HCT116 (cell line): ENCODE data around the gene SDSL. TPM values are rescaled to one million over a fixed set of nuclear protein-coding genes. Genes with fewer than 3 reads are reported as not detected.
A peak's percentile ranks its signal among the peaks of the same experiment; 100 is the strongest.

Experiments
- ATAC-seq: fragments of 200-7000 bp; cut with Tn5 transposase; 2 replicates; pipeline ENCODE4 v1.9.1; 2020; ENCODE audit warnings: mild to moderate bottlenecking, moderate library complexity
- BruUV-seq: library from RNA; stranded (reverse); fragments of 400-500 nt; replicated peaks from 2 replicates; lab custom pipeline; 2021; lab: Mats Ljungman, UMichigan
- CTCF ChIA-PET: fragments of 300-600 bp; sonication (Branson Sonifier 250); formaldehyde crosslinking; loops from one replicate; lab custom pipeline; 2021; ENCODE audit warnings: antibody characterized with exemption; lab: Charles Lee
- POLR2A ChIA-PET: fragments of 300-600, 350-600 bp; sonication (Branson Sonifier 250); formaldehyde crosslinking; loops from one replicate; lab custom pipeline; 2021; ENCODE audit warnings: antibody characterized with exemption; lab: Charles Lee
- RAD21 ChIA-PET, 2 experiments: fragments of 300-600 bp; sonication (Branson Sonifier 250); formaldehyde crosslinking; loops; one replicate each; lab custom pipeline; 2023; ENCODE audit warnings: low total read pairs in 2 of 2; ENCODE audit not compliant: uncharacterized antibody in 2 of 2, unreplicated experiment in 2 of 2, low non-redundant PET in 1 of 2; lab: Charles Lee
- DNase-seq: peaks from one replicate; pipeline ENCODE4 v3.0.0-alpha.2; 2010; ENCODE audit warnings: low read depth, low spot score
- H2AFZ ChIP-seq: fragments of 200-600 bp; shearing (Covaris generic), sonication (generic); 2 replicates; pipeline ENCODE4 v1.6.1; 2017; ENCODE audit warnings: low read depth, mixed run types, mixed read lengths, antibody characterized with exemption, low read length; ENCODE audit not compliant: poor library complexity, severe bottlenecking
- H3K27ac ChIP-seq: 2 replicates; pipeline ENCODE4 v1.5.1; 2012; ENCODE audit warnings: low read depth, low read length
- H3K27me3 ChIP-seq: fragments of 200-600 bp; sonication (generic); 2 replicates; pipeline ENCODE4 v1.6.1; 2016; ENCODE audit warnings: mixed run types, low read length, mixed read lengths; ENCODE audit not compliant: insufficient read depth
- H3K36me3 ChIP-seq, 2 experiments: fragments of 200-500 bp in 1 of 2; fragments of 200-600 bp in 1 of 2; sonication (Bioruptor generic) in 1 of 2; sonication (generic) in 1 of 2; 2 replicates each; pipeline versions ENCODE4 v1.5.1 to v1.6.1; 2014 to 2016; ENCODE audit warnings: low read length in 2 of 2, inconsistent platforms in 1 of 2, mixed read lengths in 1 of 2, mixed run types in 1 of 2; ENCODE audit not compliant: insufficient read depth in 2 of 2, control insufficient read depth in 1 of 2
- H3K4me1 ChIP-seq, 2 experiments: fragments of 200-600 bp in 1 of 2; sonication (generic) in 1 of 2; 2 replicates each; pipeline versions ENCODE4 v1.5.1 to v1.6.1; 2012 to 2017; ENCODE audit warnings: low read length in 2 of 2, inconsistent platforms in 1 of 2, mild to moderate bottlenecking in 1 of 2, mixed read lengths in 1 of 2, mixed run types in 1 of 2, moderate library complexity in 1 of 2; ENCODE audit not compliant: insufficient read depth in 2 of 2, control insufficient read depth in 1 of 2
- H3K4me2 ChIP-seq: fragments of 200-600 bp; sonication (generic); 2 replicates; pipeline ENCODE4 v1.6.1; 2017; ENCODE audit warnings: mixed run types, low read length, mixed read lengths
- H3K4me3 ChIP-seq, 2 experiments: fragments of 200-600 bp in 1 of 2; sonication (generic) in 1 of 2; replicated peaks in 1 of 2; 2 replicates each; pipeline ENCODE4 v1.5.1; 2011 to 2016; ENCODE audit warnings: low read length in 2 of 2, control low read depth in 1 of 2, low read depth in 1 of 2, mild to moderate bottlenecking in 1 of 2, mixed read lengths in 1 of 2, mixed run types in 1 of 2
- H3K79me2 ChIP-seq: fragments of 200-600 bp; sonication (generic); 2 replicates; pipeline ENCODE4 v1.6.1; 2017; ENCODE audit warnings: mild to moderate bottlenecking, mixed run types, low read length, moderate library complexity, mixed read lengths; ENCODE audit not compliant: insufficient read depth
- H3K9ac ChIP-seq: fragments of 200-600 bp; sonication (generic); 2 replicates; pipeline ENCODE4 v1.6.1; 2016; ENCODE audit warnings: low read length, mixed read lengths
- H3K9me2 ChIP-seq: fragments of 200-600 bp; sonication (generic), shearing (Covaris generic); 2 replicates; pipeline ENCODE4 v1.6.1; 2017; ENCODE audit warnings: mixed run types, mild to moderate bottlenecking, moderate library complexity; ENCODE audit not compliant: insufficient read depth
- H3K9me3 ChIP-seq, 2 experiments: fragments of 200-500 bp in 1 of 2; fragments of 200-600 bp in 1 of 2; sonication (Bioruptor generic) in 1 of 2; sonication (generic) in 1 of 2; 2 replicates each; pipeline ENCODE4 v1.6.1; 2014 to 2017; ENCODE audit warnings: low read length in 2 of 2, mixed read lengths in 2 of 2, inconsistent platforms in 1 of 2, low read depth in 1 of 2, mild to moderate bottlenecking in 1 of 2, mixed run types in 1 of 2, moderate library complexity in 1 of 2; ENCODE audit not compliant: control insufficient read depth in 1 of 2, insufficient read depth in 1 of 2
- H4K20me1 ChIP-seq: fragments of 200-600 bp; sonication (generic), shearing (Covaris generic); 2 replicates; pipeline ENCODE4 v1.6.1; 2017; ENCODE audit warnings: mixed run types, mild to moderate bottlenecking, moderate library complexity; ENCODE audit not compliant: insufficient read depth
- CEBPB ChIP-seq: IDR thresholded peaks from 2 replicates; pipeline ENCODE4 v1.6.1; 2012; ENCODE audit warnings: low read depth
- EGR1 ChIP-seq: IDR thresholded peaks from 2 replicates; pipeline ENCODE4 v1.6.1; 2012; ENCODE audit warnings: low read depth
- EZH2 ChIP-seq: fragments of 200-600 bp; sonication (generic); IDR thresholded peaks from 2 replicates; pipeline ENCODE4 v1.6.1; 2017; ENCODE audit warnings: antibody characterized with exemption, mixed run types
- POLR2A ChIP-seq: IDR thresholded peaks from 2 replicates; pipeline ENCODE4 v1.7.0; 2011; ENCODE audit warnings: borderline replicate concordance; ENCODE audit not compliant: insufficient read depth, insufficient read length; ENCODE audit errors: extremely low read depth
- SIN3A ChIP-seq: IDR thresholded peaks from 2 replicates; pipeline ENCODE4 v1.6.1; 2012; ENCODE audit warnings: low read depth
- ZFX ChIP-seq: fragments of 450-650 bp; IDR thresholded peaks from 2 replicates; pipeline ENCODE4 v1.6.1; 2017
- ZNF274 ChIP-seq: fragments of 200-500 bp; sonication (Bioruptor generic); IDR thresholded peaks from 2 replicates; pipeline ENCODE4 v1.6.1; 2014; ENCODE audit warnings: mild to moderate bottlenecking, low read depth, low read length, inconsistent platforms
- intact Hi-C: fragments of 100-400 bp; cut with micrococcal nuclease; formaldehyde crosslinking; loops from 2 replicates; pipeline ENCODE4 v1.10.0; 2022
- total RNA-seq: library from RNA; stranded (reverse); gene quantifications from one replicate; pipeline ENCODE4 v1.2.1, GENCODE V29; 2021; ENCODE audit not compliant: unreplicated experiment
- TF ChIP-seq, protein P1 (sequence below): IDR thresholded peaks from 2 replicates; pipeline ENCODE4 v1.6.1; 2012
- TF ChIP-seq, protein P2 (sequence below): IDR thresholded peaks from 2 replicates; pipeline ENCODE4 v1.6.1; 2012
- TF ChIP-seq, protein P3 (sequence below), 3 experiments: fragments of 200-600 bp in 1 of 3; sonication (generic) in 1 of 3; IDR thresholded peaks in 2 of 3; conservative IDR thresholded peaks in 1 of 3; 2 replicates each; pipeline ENCODE4 v1.5.1; 2012 to 2017; ENCODE audit warnings: low read depth in 2 of 3, low read length in 2 of 3, antibody characterized with exemption in 1 of 3, borderline replicate concordance in 1 of 3, control low read depth in 1 of 3, mild to moderate bottlenecking in 1 of 3, mixed read lengths in 1 of 3, mixed run types in 1 of 3, moderate library complexity in 1 of 3; ENCODE audit not compliant: insufficient read depth in 1 of 3
- TF ChIP-seq, protein P4 (sequence below): IDR thresholded peaks from 2 replicates; pipeline ENCODE4 v1.6.1; 2011; ENCODE audit warnings: mild to moderate bottlenecking, low read length, moderate library complexity; ENCODE audit not compliant: insufficient replicate concordance; ENCODE audit errors: extremely low read depth
- TF ChIP-seq, protein P5 (sequence below): IDR thresholded peaks from 2 replicates; pipeline ENCODE4 v1.6.1; 2012; ENCODE audit warnings: low read depth

SDSL gene
- total RNA-seq, 1 experiment from 2014 or later = 19.1 TPM

DNA sequence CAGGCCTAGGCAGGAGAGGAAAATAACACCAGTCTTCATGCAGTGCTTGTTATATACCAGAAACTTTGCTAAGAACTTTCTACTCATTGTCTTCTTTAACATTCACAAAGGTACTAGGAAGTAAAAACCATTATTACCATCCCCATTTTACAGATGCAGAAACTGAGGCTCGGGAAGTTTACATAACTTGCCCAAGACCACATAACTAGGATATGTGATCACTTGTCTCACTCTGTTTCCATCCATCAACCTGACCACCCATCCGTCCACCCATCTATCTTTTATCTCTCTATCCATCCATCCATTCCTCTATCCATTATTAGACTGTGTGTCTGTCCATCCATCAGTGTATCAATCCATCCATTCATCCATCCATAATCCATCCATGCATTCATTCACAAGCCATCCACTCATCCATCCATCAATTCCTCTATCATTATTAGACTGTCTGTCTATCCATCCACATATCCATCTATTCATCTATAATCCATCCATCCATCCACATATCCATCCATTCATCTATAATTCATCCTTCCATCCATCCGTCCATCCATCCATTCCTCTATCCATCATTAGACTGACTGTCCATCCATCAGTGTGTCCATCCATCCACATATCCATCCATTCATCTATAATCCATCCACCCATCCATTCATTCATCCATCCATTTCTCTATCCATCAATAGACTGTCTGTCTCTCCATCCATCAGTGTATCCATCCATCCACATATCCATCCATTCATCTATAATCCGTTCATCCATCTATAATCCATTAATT is 16.5 kb downstream of the SDSL start:
- Histone ChIP-seq H3K9me3 (no peaks in the 10 kb centered on the region), H3K9me2 (no peaks in the 10 kb centered on the region), H3K79me2 (no peaks in the 10 kb centered on the region), H3K27ac (no peak overlapping the region), H3K27me3 (no peaks in the 10 kb centered on the region), H3K4me3 (no peak overlapping the region)
- no peak for ATAC-seq
- RAD21 ChIA-PET = no interaction called here
- TF ChIP-seq ZFX = no peak
- TF ChIP-seq POLR2A = no peak
- TF ChIP-seq, protein P1, sequence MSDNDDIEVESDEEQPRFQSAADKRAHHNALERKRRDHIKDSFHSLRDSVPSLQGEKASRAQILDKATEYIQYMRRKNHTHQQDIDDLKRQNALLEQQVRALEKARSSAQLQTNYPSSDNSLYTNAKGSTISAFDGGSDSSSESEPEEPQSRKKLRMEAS = no peak
- no peak for TF ChIP-seq EGR1
- TF ChIP-seq, all 23 proteins: peak for 0
- H3K9ac ChIP-seq = no peak overlapping the region
- H4K20me1 ChIP-seq = no peaks in the 10 kb centered on the region
- H3K4me2 ChIP-seq = no peak overlapping the region
- DNase-seq = no peak
- H2AFZ ChIP-seq = no peak overlapping the region
- intact Hi-C loops = loop anchor here (1.0 kb wide), 1 partner anchor 474 kb away; no protein-coding TSS in a partner anchor
- no TSS peak for BruUV-seq
- POLR2A ChIA-PET = no interaction called here
- no peaks in the 10 kb centered on the region for H3K36me3 ChIP-seq
- H3K4me1 ChIP-seq = no peaks in the 10 kb centered on the region
- CTCF ChIA-PET = no interaction called here

DNA sequence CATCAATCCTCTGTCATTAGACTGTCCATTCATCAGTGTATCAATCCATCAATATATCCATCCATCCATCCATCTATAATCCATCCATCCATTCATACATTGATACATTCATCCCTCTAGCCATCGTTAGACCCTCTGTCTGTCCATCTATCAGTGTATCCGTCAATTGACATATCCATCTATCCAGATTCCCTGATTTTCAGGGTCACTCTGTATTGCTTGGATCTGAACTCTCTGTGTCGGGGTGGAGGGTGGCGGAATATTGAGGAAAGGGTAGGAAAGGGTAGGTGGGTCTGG is 17.1 kb downstream of the SDSL start:
- no peaks in the 10 kb centered on the region for H3K4me1 ChIP-seq
- H3K9ac ChIP-seq = no peak overlapping the region
- ChIA-PET RAD21 (no interaction called here), CTCF (no interaction called here), POLR2A (no interaction called here)
- H3K27me3 ChIP-seq = no peaks in the 10 kb centered on the region
- H3K9me3 ChIP-seq = no peaks in the 10 kb centered on the region
- no peaks in the 10 kb centered on the region for H4K20me1 ChIP-seq
- no peaks in the 10 kb centered on the region for H3K9me2 ChIP-seq
- no peak for DNase-seq
- H3K4me2 ChIP-seq = no peak overlapping the region
- no peak overlapping the region for H2AFZ ChIP-seq
- H3K4me3 ChIP-seq = no peak overlapping the region
- TSS peak; percentile 30 for BruUV-seq
- no peak for ATAC-seq
- no peaks in the 10 kb centered on the region for H3K36me3 ChIP-seq
- no peaks in the 10 kb centered on the region for H3K79me2 ChIP-seq
- intact Hi-C loops = loop anchor here (1.0 kb wide), 1 partner anchor 473 kb away; no protein-coding TSS in a partner anchor
- H3K27ac ChIP-seq = no peak overlapping the region
- TF ChIP-seq EZH2 (no peak), EGR1 (no peak), ZNF274 (no peak), CEBPB (no peak), SIN3A (no peak)
- TF ChIP-seq, protein P2, sequence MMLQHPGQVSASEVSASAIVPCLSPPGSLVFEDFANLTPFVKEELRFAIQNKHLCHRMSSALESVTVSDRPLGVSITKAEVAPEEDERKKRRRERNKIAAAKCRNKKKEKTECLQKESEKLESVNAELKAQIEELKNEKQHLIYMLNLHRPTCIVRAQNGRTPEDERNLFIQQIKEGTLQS = no peak
- TF ChIP-seq, protein P3, sequence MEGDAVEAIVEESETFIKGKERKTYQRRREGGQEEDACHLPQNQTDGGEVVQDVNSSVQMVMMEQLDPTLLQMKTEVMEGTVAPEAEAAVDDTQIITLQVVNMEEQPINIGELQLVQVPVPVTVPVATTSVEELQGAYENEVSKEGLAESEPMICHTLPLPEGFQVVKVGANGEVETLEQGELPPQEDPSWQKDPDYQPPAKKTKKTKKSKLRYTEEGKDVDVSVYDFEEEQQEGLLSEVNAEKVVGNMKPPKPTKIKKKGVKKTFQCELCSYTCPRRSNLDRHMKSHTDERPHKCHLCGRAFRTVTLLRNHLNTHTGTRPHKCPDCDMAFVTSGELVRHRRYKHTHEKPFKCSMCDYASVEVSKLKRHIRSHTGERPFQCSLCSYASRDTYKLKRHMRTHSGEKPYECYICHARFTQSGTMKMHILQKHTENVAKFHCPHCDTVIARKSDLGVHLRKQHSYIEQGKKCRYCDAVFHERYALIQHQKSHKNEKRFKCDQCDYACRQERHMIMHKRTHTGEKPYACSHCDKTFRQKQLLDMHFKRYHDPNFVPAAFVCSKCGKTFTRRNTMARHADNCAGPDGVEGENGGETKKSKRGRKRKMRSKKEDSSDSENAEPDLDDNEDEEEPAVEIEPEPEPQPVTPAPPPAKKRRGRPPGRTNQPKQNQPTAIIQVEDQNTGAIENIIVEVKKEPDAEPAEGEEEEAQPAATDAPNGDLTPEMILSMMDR (IDR thresholded peaks at IDR 0.05 in 2 of 3, conservative IDR thresholded peaks at IDR 0.05 in 1 of 3; ENCODE audit: borderline replicate concordance in 1 of 3, insufficient read depth in 1 of 3, low read depth in 2 of 3, low read length in 2 of 3) = no peak
- TF ChIP-seq, protein P4, sequence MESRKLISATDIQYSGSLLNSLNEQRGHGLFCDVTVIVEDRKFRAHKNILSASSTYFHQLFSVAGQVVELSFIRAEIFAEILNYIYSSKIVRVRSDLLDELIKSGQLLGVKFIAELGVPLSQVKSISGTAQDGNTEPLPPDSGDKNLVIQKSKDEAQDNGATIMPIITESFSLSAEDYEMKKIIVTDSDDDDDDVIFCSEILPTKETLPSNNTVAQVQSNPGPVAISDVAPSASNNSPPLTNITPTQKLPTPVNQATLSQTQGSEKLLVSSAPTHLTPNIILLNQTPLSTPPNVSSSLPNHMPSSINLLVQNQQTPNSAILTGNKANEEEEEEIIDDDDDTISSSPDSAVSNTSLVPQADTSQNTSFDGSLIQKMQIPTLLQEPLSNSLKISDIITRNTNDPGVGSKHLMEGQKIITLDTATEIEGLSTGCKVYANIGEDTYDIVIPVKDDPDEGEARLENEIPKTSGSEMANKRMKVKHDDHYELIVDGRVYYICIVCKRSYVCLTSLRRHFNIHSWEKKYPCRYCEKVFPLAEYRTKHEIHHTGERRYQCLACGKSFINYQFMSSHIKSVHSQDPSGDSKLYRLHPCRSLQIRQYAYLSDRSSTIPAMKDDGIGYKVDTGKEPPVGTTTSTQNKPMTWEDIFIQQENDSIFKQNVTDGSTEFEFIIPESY = no peak
- TF ChIP-seq, protein P5, sequence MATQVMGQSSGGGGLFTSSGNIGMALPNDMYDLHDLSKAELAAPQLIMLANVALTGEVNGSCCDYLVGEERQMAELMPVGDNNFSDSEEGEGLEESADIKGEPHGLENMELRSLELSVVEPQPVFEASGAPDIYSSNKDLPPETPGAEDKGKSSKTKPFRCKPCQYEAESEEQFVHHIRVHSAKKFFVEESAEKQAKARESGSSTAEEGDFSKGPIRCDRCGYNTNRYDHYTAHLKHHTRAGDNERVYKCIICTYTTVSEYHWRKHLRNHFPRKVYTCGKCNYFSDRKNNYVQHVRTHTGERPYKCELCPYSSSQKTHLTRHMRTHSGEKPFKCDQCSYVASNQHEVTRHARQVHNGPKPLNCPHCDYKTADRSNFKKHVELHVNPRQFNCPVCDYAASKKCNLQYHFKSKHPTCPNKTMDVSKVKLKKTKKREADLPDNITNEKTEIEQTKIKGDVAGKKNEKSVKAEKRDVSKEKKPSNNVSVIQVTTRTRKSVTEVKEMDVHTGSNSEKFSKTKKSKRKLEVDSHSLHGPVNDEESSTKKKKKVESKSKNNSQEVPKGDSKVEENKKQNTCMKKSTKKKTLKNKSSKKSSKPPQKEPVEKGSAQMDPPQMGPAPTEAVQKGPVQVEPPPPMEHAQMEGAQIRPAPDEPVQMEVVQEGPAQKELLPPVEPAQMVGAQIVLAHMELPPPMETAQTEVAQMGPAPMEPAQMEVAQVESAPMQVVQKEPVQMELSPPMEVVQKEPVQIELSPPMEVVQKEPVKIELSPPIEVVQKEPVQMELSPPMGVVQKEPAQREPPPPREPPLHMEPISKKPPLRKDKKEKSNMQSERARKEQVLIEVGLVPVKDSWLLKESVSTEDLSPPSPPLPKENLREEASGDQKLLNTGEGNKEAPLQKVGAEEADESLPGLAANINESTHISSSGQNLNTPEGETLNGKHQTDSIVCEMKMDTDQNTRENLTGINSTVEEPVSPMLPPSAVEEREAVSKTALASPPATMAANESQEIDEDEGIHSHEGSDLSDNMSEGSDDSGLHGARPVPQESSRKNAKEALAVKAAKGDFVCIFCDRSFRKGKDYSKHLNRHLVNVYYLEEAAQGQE = no peak
